Measurements from ENCODE around the gene MFSD1. TPM values are rescaled to one million over a fixed set of nuclear protein-coding genes. Genes with fewer than 3 reads are reported as not detected.

MFSD1 gene
- total and polyA plus RNA-seq, 9 of the 15 experiments (the other 6 are each of a cell fraction or from before 2014, with no cell fraction given): 8.7 to 49.5 (median 28.6) TPM

DNA sequence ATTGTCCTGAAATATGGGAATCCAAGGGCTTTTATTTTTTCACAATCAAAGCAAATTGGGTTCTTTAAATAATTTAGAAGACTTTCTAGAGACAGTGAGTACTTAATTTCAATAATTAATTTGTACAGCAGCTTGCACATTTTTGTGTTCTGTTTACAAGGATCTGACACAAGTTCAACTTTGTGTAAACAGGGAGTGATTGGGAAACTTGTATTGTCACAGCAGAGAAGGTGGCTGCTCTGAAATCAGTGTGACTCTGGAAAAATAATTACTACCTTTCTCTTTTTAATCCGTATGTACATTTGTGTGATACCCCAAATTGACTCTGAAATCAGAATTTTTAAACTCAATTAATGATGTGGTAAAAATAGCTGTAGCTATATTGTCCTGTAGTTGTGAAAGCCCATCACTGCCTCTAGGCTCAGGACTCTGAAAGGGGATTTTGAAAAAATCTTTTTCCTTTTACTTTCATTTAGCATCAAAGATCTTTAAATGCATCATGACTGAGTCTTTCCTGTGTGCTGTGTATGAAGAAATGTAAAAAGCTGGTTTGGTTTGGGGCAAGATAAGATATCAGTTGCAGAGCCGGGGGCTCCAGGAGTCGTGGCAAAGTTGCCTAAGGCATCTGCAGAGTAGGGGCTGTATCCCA is 45.1 kb downstream of the MFSD1 start:
- ChIA-PET POLR2A (no interaction called here), CTCF (ENCODE audit: low intra/inter-chr PET ratio) (interaction anchor here (2.4 kb wide), 1 partner anchor 413 kb away, joined by 15 read pairs; no protein-coding TSS in a partner anchor)

More for the DNA sequence above, 45.1 kb downstream of the MFSD1 start:
- no peaks in the 10 kb centered on the region for H3K36me3 ChIP-seq (ENCODE audit: control insufficient read depth, insufficient read depth, low read length)
- H3K27me3 ChIP-seq (ENCODE audit: control insufficient read depth in 2 of 2, insufficient read depth in 2 of 2, low read length in 2 of 2): peaks cover 4 to 11% of the 10 kb centered on the region in 2 experiments; a peak in 3 of 5 replicates
- no TSS peak for BruUV-seq (replicated peaks)
- no peak overlapping the region for H3K27ac ChIP-seq (ENCODE audit: extremely low read depth, low read depth, low read length)
- DNase-seq (ENCODE audit: extremely low read depth in 1 of 4, low spot score in 3 of 4): no peak
- H3K9ac ChIP-seq (ENCODE audit: insufficient read depth in 1 of 2, low read depth in 2 of 2, low read length in 2 of 2): no peak overlapping the region
- no peak overlapping the region for H3K4me2 ChIP-seq (ENCODE audit: insufficient read depth, low read length)
- FAIRE-seq: no peak
- intact Hi-C loops (cut with micrococcal nuclease): loop anchor here (5.0 to 10.0 kb wide), 2 partner anchors 65 to 1158 kb away; no protein-coding TSS in a partner anchor
- no peak overlapping the region for H2AFZ ChIP-seq (ENCODE audit: low read depth, low read length)
- no peaks in the 10 kb centered on the region for H3K4me1 ChIP-seq (replicated peaks in 1 of 2; ENCODE audit: control insufficient read depth in 2 of 2, insufficient read depth in 2 of 2, low read length in 2 of 2)
- no peak for ATAC-seq
- TF ChIP-seq ZNF124 (CRISPR knock-in tag; IDR thresholded peaks at IDR 0.05): no peak
- no peak for TF ChIP-seq POLR2G (IDR thresholded peaks at IDR 0.05; ENCODE audit: low read depth, low read length)
- TF ChIP-seq SMAD2 (IDR thresholded peaks at IDR 0.05; ENCODE audit: low read depth, low read length): no peak
- TF ChIP-seq, protein P1, sequence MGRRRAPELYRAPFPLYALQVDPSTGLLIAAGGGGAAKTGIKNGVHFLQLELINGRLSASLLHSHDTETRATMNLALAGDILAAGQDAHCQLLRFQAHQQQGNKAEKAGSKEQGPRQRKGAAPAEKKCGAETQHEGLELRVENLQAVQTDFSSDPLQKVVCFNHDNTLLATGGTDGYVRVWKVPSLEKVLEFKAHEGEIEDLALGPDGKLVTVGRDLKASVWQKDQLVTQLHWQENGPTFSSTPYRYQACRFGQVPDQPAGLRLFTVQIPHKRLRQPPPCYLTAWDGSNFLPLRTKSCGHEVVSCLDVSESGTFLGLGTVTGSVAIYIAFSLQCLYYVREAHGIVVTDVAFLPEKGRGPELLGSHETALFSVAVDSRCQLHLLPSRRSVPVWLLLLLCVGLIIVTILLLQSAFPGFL (CRISPR knock-in tag; IDR thresholded peaks at IDR 0.05): no peak
- TF ChIP-seq ZBTB34 (CRISPR knock-in tag; IDR thresholded peaks at IDR 0.05): no peak
- TF ChIP-seq, protein P2, sequence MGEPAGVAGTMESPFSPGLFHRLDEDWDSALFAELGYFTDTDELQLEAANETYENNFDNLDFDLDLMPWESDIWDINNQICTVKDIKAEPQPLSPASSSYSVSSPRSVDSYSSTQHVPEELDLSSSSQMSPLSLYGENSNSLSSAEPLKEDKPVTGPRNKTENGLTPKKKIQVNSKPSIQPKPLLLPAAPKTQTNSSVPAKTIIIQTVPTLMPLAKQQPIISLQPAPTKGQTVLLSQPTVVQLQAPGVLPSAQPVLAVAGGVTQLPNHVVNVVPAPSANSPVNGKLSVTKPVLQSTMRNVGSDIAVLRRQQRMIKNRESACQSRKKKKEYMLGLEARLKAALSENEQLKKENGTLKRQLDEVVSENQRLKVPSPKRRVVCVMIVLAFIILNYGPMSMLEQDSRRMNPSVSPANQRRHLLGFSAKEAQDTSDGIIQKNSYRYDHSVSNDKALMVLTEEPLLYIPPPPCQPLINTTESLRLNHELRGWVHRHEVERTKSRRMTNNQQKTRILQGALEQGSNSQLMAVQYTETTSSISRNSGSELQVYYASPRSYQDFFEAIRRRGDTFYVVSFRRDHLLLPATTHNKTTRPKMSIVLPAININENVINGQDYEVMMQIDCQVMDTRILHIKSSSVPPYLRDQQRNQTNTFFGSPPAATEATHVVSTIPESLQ (CRISPR knock-in tag; IDR thresholded peaks at IDR 0.05): no peak
- no peak for TF ChIP-seq FOSL1 (tag; conservative IDR thresholded peaks at IDR 0.05)
- no peak for TF ChIP-seq ERF (CRISPR knock-in tag; IDR thresholded peaks at IDR 0.05)
- no peak for TF ChIP-seq GTF2F1 (IDR thresholded peaks at IDR 0.05; ENCODE audit: low read depth, low read length)
- no peak for TF ChIP-seq JUNB (CRISPR knock-in tag; conservative IDR thresholded peaks at IDR 0.05)
- no peak for TF ChIP-seq E2F5 (CRISPR knock-in tag; IDR thresholded peaks at IDR 0.05)
- H4K20me1 ChIP-seq (replicated peaks; ENCODE audit: control insufficient read depth, insufficient read depth, low read length): no peaks in the 10 kb centered on the region
- no peaks in the 10 kb centered on the region for H3K79me2 ChIP-seq (ENCODE audit: control insufficient read depth, insufficient read depth, low read length)
- in situ Hi-C loops (cut with MboI): loop anchor here (5.0 to 25.0 kb wide), 2 partner anchors 410 to 965 kb away; no protein-coding TSS in a partner anchor
- H3K4me3 ChIP-seq: no peak overlapping the region
- H3K9me1 ChIP-seq (ENCODE audit: control insufficient read depth, insufficient read depth, low read length): no peaks in the 10 kb centered on the region
- no peaks in the 10 kb centered on the region for H3K9me3 ChIP-seq (replicated peaks; ENCODE audit: control insufficient read depth, insufficient read depth, low read depth, low read length)
- WGBS (ENCODE audit: insufficient coverage, low coverage, missing lambda C conversion rate): 0% methylated on average over 3 of the region's 3 CpGs

Measured in K562 (cell line).